ENCODE measurements around the gene BAD.

BAD gene

DNA sequence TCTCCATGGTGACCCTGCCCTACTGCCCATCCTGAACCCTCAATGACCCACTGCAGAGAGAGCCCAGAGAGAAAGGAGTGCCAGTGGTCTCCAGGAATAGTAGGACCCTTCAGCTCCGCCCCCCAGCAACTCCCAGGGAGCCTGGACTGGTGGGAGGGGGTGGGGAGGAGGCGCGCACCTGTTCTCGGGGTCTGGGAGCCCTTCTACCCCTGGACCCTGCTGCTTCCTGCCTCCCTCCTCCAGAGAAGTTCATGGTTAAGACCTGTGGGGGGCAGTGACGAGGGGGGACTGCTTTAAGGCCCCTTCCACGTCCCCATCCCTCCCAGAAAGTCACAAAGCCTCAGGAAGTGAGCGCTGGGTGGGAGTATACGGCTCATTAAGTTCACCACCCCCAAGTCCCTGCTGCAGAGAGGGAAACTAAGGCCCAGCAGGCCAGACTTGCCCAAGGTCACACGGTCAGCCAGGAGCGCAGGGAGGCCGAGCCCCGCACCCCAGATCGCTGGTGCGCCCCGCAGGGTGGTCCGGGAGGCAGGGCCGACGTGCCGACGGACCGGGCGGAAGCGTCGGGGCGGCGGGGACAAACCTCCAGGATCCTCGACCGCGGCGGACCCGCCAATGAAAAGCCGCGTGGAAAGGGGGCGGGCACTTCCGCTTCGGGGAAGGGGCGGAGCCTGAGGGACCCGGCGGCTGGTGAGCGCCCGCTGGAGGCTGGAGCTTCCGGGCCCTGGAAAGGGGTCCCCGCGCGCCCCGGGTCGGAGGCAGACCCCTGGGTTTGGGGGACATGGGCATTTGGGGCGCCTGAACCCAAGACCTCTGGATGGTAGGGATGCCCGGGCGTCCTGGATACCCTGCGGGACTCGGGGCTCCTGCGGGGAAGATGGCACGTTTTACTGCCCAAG, 58.6 kb downstream of the BAD start, which contains the start of the genes NUDT22 and TRPT1:
TSS of gene NUDT22 (plus strand) at position 667 of the 899 bp plus-strand sequence. CDS start 379 bp downstream, outside the sequence.
TSS of gene TRPT1 (minus strand) at position 579 of the 899 bp plus-strand sequence. CDS start at position 253, 326 bp downstream.
- TF ChIP-seq, protein P1, sequence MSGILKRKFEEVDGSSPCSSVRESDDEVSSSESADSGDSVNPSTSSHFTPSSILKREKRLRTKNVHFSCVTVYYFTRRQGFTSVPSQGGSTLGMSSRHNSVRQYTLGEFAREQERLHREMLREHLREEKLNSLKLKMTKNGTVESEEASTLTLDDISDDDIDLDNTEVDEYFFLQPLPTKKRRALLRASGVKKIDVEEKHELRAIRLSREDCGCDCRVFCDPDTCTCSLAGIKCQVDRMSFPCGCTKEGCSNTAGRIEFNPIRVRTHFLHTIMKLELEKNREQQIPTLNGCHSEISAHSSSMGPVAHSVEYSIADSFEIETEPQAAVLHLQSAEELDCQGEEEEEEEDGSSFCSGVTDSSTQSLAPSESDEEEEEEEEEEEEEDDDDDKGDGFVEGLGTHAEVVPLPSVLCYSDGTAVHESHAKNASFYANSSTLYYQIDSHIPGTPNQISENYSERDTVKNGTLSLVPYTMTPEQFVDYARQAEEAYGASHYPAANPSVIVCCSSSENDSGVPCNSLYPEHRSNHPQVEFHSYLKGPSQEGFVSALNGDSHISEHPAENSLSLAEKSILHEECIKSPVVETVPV (CRISPR knock-in tag; IDR thresholded peaks at IDR 0.05), result no peak
- TF ChIP-seq ZNF8 (CRISPR knock-in tag; IDR thresholded peaks at IDR 0.05), result no peak
- TF ChIP-seq, protein P2, sequence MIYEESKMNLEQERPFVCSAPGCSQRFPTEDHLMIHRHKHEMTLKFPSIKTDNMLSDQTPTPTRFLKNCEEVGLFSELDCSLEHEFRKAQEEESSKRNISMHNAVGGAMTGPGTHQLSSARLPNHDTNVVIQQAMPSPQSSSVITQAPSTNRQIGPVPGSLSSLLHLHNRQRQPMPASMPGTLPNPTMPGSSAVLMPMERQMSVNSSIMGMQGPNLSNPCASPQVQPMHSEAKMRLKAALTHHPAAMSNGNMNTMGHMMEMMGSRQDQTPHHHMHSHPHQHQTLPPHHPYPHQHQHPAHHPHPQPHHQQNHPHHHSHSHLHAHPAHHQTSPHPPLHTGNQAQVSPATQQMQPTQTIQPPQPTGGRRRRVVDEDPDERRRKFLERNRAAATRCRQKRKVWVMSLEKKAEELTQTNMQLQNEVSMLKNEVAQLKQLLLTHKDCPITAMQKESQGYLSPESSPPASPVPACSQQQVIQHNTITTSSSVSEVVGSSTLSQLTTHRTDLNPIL (CRISPR knock-in tag; IDR thresholded peaks at IDR 0.05; ENCODE audit: low read depth), result no peak
- TF ChIP-seq ZC3H10 (CRISPR knock-in tag; IDR thresholded peaks at IDR 0.05), result no peak
- TF ChIP-seq, protein P3, sequence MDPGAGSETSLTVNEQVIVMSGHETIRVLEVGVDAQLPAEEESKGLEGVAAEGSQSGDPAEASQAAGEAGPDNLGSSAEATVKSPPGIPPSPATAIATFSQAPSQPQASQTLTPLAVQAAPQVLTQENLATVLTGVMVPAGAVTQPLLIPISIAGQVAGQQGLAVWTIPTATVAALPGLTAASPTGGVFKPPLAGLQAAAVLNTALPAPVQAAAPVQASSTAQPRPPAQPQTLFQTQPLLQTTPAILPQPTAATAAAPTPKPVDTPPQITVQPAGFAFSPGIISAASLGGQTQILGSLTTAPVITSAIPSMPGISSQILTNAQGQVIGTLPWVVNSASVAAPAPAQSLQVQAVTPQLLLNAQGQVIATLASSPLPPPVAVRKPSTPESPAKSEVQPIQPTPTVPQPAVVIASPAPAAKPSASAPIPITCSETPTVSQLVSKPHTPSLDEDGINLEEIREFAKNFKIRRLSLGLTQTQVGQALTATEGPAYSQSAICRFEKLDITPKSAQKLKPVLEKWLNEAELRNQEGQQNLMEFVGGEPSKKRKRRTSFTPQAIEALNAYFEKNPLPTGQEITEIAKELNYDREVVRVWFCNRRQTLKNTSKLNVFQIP (CRISPR knock-in tag; IDR thresholded peaks at IDR 0.05; ENCODE audit: borderline replicate concordance, low read depth), result no peak
- TF ChIP-seq OSR1 (CRISPR knock-in tag; IDR thresholded peaks at IDR 0.05), result no peak
- TF ChIP-seq ISL1 (CRISPR knock-in tag; IDR thresholded peaks at IDR 0.05), result no peak
- peak; percentile 84 for ATAC-seq

DNA sequence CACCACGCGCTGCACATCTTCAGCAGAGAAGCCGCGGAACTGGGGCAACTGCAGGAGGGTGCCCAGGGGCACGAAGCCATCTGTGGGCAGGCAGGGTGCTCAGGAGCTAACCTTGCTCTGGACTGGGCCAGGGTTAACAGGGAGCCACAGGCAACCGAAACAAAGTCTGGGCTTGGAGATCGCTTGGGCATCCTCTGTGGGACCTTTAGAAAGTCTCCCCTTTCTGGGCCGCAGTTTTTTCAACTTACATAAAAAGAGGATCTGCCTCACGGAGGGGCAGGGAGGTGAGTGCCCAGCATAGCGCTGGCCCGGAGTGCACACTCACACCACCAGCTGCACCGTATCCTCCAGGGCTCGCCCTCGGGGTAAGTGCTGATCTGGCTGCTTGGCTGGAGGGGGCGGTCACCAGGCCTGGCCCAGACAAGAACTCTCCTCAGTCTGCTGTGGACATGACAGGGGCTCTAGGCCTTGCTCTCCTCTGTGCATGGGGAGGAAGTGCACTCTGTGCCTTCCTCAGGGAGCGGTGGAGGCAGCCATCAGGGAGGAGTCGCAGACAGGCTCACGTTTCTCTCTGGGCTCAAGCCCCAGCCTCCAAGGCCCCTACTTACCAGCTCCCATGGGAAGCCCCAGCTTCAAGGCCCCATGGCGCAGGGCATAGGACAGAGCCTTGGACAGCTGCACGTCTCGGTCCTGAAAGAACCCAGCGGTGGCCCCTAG, 59.4 kb downstream of the BAD start:
- no peak; the same call in 2 of the 3 replicates for ATAC-seq
- TF ChIP-seq BACH2 (CRISPR knock-in tag; IDR thresholded peaks at IDR 0.05; ENCODE audit: borderline replicate concordance), result no peak
- TF ChIP-seq PPARA (CRISPR knock-in tag; IDR thresholded peaks at IDR 0.05; ENCODE audit: borderline replicate concordance), result no peak
- TF ChIP-seq ZNF565 (CRISPR knock-in tag; conservative IDR thresholded peaks at IDR 0.05; ENCODE audit: low read depth), result no peak
- no peak for TF ChIP-seq CSDC2 (CRISPR knock-in tag; IDR thresholded peaks at IDR 0.05)
- TF ChIP-seq, protein P4, sequence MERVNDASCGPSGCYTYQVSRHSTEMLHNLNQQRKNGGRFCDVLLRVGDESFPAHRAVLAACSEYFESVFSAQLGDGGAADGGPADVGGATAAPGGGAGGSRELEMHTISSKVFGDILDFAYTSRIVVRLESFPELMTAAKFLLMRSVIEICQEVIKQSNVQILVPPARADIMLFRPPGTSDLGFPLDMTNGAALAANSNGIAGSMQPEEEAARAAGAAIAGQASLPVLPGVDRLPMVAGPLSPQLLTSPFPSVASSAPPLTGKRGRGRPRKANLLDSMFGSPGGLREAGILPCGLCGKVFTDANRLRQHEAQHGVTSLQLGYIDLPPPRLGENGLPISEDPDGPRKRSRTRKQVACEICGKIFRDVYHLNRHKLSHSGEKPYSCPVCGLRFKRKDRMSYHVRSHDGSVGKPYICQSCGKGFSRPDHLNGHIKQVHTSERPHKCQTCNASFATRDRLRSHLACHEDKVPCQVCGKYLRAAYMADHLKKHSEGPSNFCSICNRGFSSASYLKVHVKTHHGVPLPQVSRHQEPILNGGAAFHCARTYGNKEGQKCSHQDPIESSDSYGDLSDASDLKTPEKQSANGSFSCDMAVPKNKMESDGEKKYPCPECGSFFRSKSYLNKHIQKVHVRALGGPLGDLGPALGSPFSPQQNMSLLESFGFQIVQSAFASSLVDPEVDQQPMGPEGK (CRISPR knock-in tag; IDR thresholded peaks at IDR 0.05; ENCODE audit: borderline replicate concordance), result no peak
- TF ChIP-seq ESRRG (CRISPR knock-in tag; IDR thresholded peaks at IDR 0.05), result no peak
- TF ChIP-seq, protein P1 (CRISPR knock-in tag; IDR thresholded peaks at IDR 0.05), result no peak
- no peak for TF ChIP-seq SNAI2 (CRISPR knock-in tag; IDR thresholded peaks at IDR 0.05)
- TF ChIP-seq ARNTL (CRISPR knock-in tag; IDR thresholded peaks at IDR 0.05; ENCODE audit: borderline replicate concordance, low read depth), result no peak
- no peak for TF ChIP-seq ISL1 (CRISPR knock-in tag; IDR thresholded peaks at IDR 0.05)
- no peak for TF ChIP-seq ZNF70 (CRISPR knock-in tag; IDR thresholded peaks at IDR 0.05)

DNA sequence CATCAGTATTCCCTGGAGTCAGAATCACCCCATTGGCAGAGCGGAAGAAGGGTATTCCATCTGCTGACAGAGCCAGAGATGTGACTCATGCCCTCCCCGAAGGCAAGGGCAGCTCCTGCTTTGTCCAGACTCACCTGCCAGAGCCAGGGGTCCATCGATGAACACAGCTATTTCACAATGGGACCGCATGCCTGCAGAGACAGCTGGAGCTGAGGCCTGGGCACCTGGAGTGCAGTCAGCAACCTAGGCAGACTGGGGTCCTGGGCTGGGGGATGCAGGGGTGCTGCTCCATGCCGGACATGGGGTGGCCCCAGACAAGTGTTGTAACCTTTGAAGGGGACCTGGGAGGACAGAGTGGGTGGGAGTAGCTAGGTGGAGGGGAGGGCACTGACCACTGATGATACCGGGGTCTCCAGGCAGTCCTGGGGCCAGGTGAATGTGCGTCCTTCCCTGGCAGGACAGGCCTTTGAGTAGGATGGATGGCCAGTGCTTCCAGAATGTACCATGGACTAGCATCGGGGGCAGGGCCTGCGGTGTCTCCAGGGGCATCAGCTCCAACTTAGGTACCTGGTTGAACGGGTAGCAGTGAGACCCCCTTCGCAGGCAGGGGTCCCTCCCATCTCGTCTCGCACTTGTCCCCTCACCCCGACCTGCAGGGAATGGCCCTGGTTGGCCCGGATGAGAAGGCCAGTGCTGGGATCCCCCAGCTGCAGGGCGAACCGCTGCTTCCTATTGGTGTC, 60.1 kb downstream of the BAD start:
- ATAC-seq, result no peak
- no peak for TF ChIP-seq ZNF70 (CRISPR knock-in tag; IDR thresholded peaks at IDR 0.05)
- TF ChIP-seq TCF4 (CRISPR knock-in tag; IDR thresholded peaks at IDR 0.05; ENCODE audit: borderline replicate concordance), result no peak
- no peak for TF ChIP-seq CSDC2 (CRISPR knock-in tag; IDR thresholded peaks at IDR 0.05)
- no peak for TF ChIP-seq ZNF565 (CRISPR knock-in tag; conservative IDR thresholded peaks at IDR 0.05; ENCODE audit: low read depth)
- TF ChIP-seq, protein P1 (CRISPR knock-in tag; IDR thresholded peaks at IDR 0.05), result no peak
- TF ChIP-seq, protein P2 (CRISPR knock-in tag; IDR thresholded peaks at IDR 0.05; ENCODE audit: low read depth), result no peak
- TF ChIP-seq, protein P3 (CRISPR knock-in tag; IDR thresholded peaks at IDR 0.05; ENCODE audit: borderline replicate concordance, low read depth), result no peak
- TF ChIP-seq ZFP3 (CRISPR knock-in tag; IDR thresholded peaks at IDR 0.05), result no peak
- TF ChIP-seq OSR1 (CRISPR knock-in tag; IDR thresholded peaks at IDR 0.05), result no peak
- no peak for TF ChIP-seq PPARA (CRISPR knock-in tag; IDR thresholded peaks at IDR 0.05; ENCODE audit: borderline replicate concordance)
- TF ChIP-seq ZFP30 (CRISPR knock-in tag; IDR thresholded peaks at IDR 0.05), result no peak
